Measurements from ENCODE around the gene RPTOR.

- TF ChIP-seq CTCF (IDR thresholded peaks at IDR 0.05; ENCODE audit: low read depth, low read length): no peak
- no peak for TF ChIP-seq EZH2phosphoT487 (IDR thresholded peaks at IDR 0.05; ENCODE audit: low read depth)
Observed at GRCh38 chr17:80523054-80523744, 21.4 kb upstream of the RPTOR start.
